B cell (primary cell): Measurements from ENCODE around the gene ARID3C. TPM values are rescaled to one million over a fixed set of nuclear protein-coding genes. Genes with fewer than 3 reads are reported as not detected.

Experiments used
- ATAC-seq: fragments of 200-7000 bp; cut with Tn5 transposase; one replicate; pipeline ENCODE4 v1.10.0; 2021; ENCODE audit warnings: low read depth, mild to moderate bottlenecking, moderate number of reproducible peaks, moderate library complexity
- CTCF ChIA-PET: fragments of 350-600 bp; sonication (Branson Sonifier 250); formaldehyde crosslinking; loops from one replicate; lab custom pipeline; 2021; ENCODE audit warnings: antibody characterized with exemption, inconsistent platforms; lab: Charles Lee
- POLR2A ChIA-PET: fragments of 350-600 bp; sonication (Branson Sonifier 250); formaldehyde crosslinking; loops from one replicate; lab custom pipeline; 2021; ENCODE audit warnings: antibody characterized with exemption; lab: Charles Lee
- DNase-seq: peaks from one replicate; pipeline ENCODE4 v3.0.0; 2013
- H2AFZ ChIP-seq: 2 replicates; pipeline ENCODE4 v1.6.1; 2012; ENCODE audit warnings: mild to moderate bottlenecking, low read depth, low read length; ENCODE audit not compliant: insufficient read depth, poor library complexity, severe bottlenecking
- H3K27ac ChIP-seq, 2 donors: 1 replicate in 1 of 2; 2 replicates in 1 of 2; pipeline ENCODE4 v1.5.1; 2012 to 2013; ENCODE audit warnings: low read length in 2 of 2, mild to moderate bottlenecking in 2 of 2, moderate library complexity in 1 of 2
- H3K27me3 ChIP-seq, 4 experiments: fragments of 200-600 bp in 1 of 4; sonication (generic) in 1 of 4; replicated peaks in 1 of 4; 1 replicate in 2 of 4; 2 replicates in 2 of 4; pipeline versions ENCODE4 v1.6.1 to v1.7.0; 2013 to 2016; ENCODE audit warnings: low read length in 3 of 4, mild to moderate bottlenecking in 2 of 4, mixed read lengths in 1 of 4, moderate library complexity in 1 of 4; ENCODE audit not compliant: insufficient read depth in 4 of 4, control insufficient read depth in 3 of 4; ENCODE audit errors: control extremely low read depth in 1 of 4
- H3K36me3 ChIP-seq, 2 experiments: replicated peaks in 1 of 2; 1 replicate in 1 of 2; 2 replicates in 1 of 2; pipeline versions ENCODE4 v1.6.1 to v1.7.1; 2013; ENCODE audit warnings: low read length in 1 of 2; ENCODE audit not compliant: insufficient read depth in 2 of 2, control insufficient read depth in 1 of 2; ENCODE audit errors: control extremely low read depth in 1 of 2, extremely low read depth in 1 of 2
- H3K4me1 ChIP-seq, 2 donors: fragments of 200-600 bp in 1 of 2; sonication (generic) in 1 of 2; 1 replicate in 1 of 2; 2 replicates in 1 of 2; pipeline versions ENCODE4 v1.5.1 to v1.6.1; 2013 to 2017; ENCODE audit warnings: low read length in 2 of 2; ENCODE audit not compliant: control insufficient read depth in 2 of 2, insufficient read depth in 2 of 2
- H3K4me2 ChIP-seq: replicated peaks from 2 replicates; pipeline ENCODE3; 2012; ENCODE audit warnings: mild to moderate bottlenecking, low read depth, low read length; ENCODE audit not compliant: poor library complexity, severe bottlenecking
- H3K4me3 ChIP-seq, 5 experiments: fragments of 200-600 bp in 1 of 5; sonication (generic) in 1 of 5; 1 replicate in 3 of 5; 2 replicates in 2 of 5; pipeline versions ENCODE4 v1.5.1 to v1.7.0; 2011 to 2016; ENCODE audit warnings: low read length in 4 of 5, mild to moderate bottlenecking in 4 of 5, low read depth in 2 of 5, control low read depth in 1 of 5, moderate library complexity in 1 of 5; ENCODE audit not compliant: insufficient read depth in 1 of 5; ENCODE audit errors: control extremely low read depth in 1 of 5, extremely low read depth in 1 of 5
- H3K79me2 ChIP-seq: fragments of 200-600 bp; sonication (generic); one replicate; pipeline ENCODE4 v1.6.0; 2016; ENCODE audit warnings: low read length; ENCODE audit not compliant: control insufficient read depth, insufficient read depth
- H3K9ac ChIP-seq: fragments of 200-600 bp; sonication (generic); 2 replicates; pipeline ENCODE4 v1.6.1; 2017; ENCODE audit warnings: mild to moderate bottlenecking, low read length, moderate library complexity
- H3K9me3 ChIP-seq, 3 donors: one replicate each; pipeline versions ENCODE4 v1.6.1 to v1.7.1; 2013; ENCODE audit warnings: low read length in 2 of 3; ENCODE audit not compliant: control insufficient read depth in 2 of 3, insufficient read depth in 1 of 3; ENCODE audit errors: control extremely low read depth in 1 of 3
- H4K20me1 ChIP-seq: 2 replicates; pipeline ENCODE4 v1.6.0; 2012; ENCODE audit warnings: mild to moderate bottlenecking, low read length; ENCODE audit not compliant: insufficient read depth, control insufficient read depth, poor library complexity, severe bottlenecking
- H3K27ac Mint-ChIP-seq: one replicate; pipeline ENCODE4 v1.8.0; 2021; ENCODE audit warnings: mixed read lengths
- H3K27me3 Mint-ChIP-seq: one replicate; pipeline ENCODE4 v1.8.0; 2021; ENCODE audit warnings: mixed read lengths
- H3K4me1 Mint-ChIP-seq: one replicate; pipeline ENCODE4 v1.8.0; 2021; ENCODE audit warnings: mixed read lengths
- H3K4me3 Mint-ChIP-seq: one replicate; pipeline ENCODE4 v1.8.0; 2021; ENCODE audit warnings: mixed read lengths
- H3K9me3 Mint-ChIP-seq: one replicate; pipeline ENCODE4 v1.8.0; 2022; ENCODE audit warnings: mixed read lengths; ENCODE audit not compliant: insufficient read depth
- CTCF ChIP-seq: fragments of 200-600 bp; IDR thresholded peaks from one replicate; pipeline ENCODE4 v1.8.0; 2022; ENCODE audit warnings: antibody characterized with exemption, mild to moderate bottlenecking
- EZH2 ChIP-seq: IDR thresholded peaks from 2 replicates; pipeline ENCODE4 v1.6.1; 2012; ENCODE audit warnings: borderline replicate concordance, low read depth, mild to moderate bottlenecking, moderate library complexity, low read length; ENCODE audit not compliant: insufficient read depth, poor library complexity, severe bottlenecking
- WGBS: methylation state at CpG from one replicate; pipeline ENCODE4 v1.1.5; 2013; ENCODE audit warnings: missing lambda C conversion rate; ENCODE audit not compliant: insufficient coverage; 5-methylcytosine and 5-hydroxymethylcytosine counted together
- intact Hi-C: fragments of 100-400 bp; cut with micrococcal nuclease; formaldehyde crosslinking; loops from one replicate; pipeline ENCODE4 v1.10.0; 2022
- polyA plus RNA-seq: library from polyadenylated mRNA; depleted of rRNA; stranded (reverse); fragments of >200 nt; gene quantifications from 2 replicates; pipeline ENCODE4 v1.2.3, GENCODE V29; 2012
- total RNA-seq, 2 donors: library from RNA; stranded (reverse); fragments of 120-200 nt in 1 of 2; gene quantifications; 1 replicate in 1 of 2; 2 replicates in 1 of 2; pipeline versions ENCODE4 v1.2.3 to v1.2.4, GENCODE V29; 2013 to 2022

ARID3C gene
- total and polyA plus RNA-seq, 2 donors (not counting 1 experiment from before 2014, with no cell fraction given): not detected

- no peak overlapping the region for H3K27ac ChIP-seq
- Mint-ChIP-seq H3K4me3 (peak overlapping the region; percentile 54), H3K9me3 (no peaks in the 10 kb centered on the region), H3K27ac (no peak overlapping the region), H3K27me3 (peaks cover 78% of the 10 kb centered on the region), H3K4me1 (peaks cover 12% of the 10 kb centered on the region)
- peak; percentile 38 for DNase-seq
- no peaks in the 10 kb centered on the region for H4K20me1 ChIP-seq
- peak overlapping the region; percentile 5 for H2AFZ ChIP-seq
- intact Hi-C loops: no loop called here
- TF ChIP-seq EZH2 (no peak), CTCF (no peak)
- peaks cover 7 to 15% of the 10 kb centered on the region in 2 donors for H3K4me1 ChIP-seq
- peaks cover 0 to 81% (median 30%) of the 10 kb centered on the region in 4 experiments for H3K27me3 ChIP-seq
- ChIA-PET CTCF (interaction anchor here (1.7 kb wide), 1 partner anchor 13 kb away, joined by 5 read pairs; no protein-coding TSS in a partner anchor), POLR2A (no interaction called here)
- H3K36me3 ChIP-seq: no peaks in the 10 kb centered on the region
- 10% methylated on average over 20 of the region's 28 CpGs for WGBS
- H3K79me2 ChIP-seq: no peaks in the 10 kb centered on the region
- no peak for ATAC-seq
- H3K9me3 ChIP-seq: peaks cover 0 to 12% (median 0%) of the 10 kb centered on the region in 3 donors
- H3K4me2 ChIP-seq: peak overlapping the region; percentile 63
- H3K4me3 ChIP-seq: peak overlapping the region in 1 of 5 experiments; percentile 7
- H3K9ac ChIP-seq: no peak overlapping the region
Observed at GRCh38 chr9:34578241-34579103, 50.4 kb downstream of the ARID3C start.
